HepG2 (cell line): ENCODE data around the gene MYO18A.

Experiments used
- ADNP ChIP-seq: sonication (generic); formaldehyde crosslinking; IDR thresholded peaks from 2 replicates; pipeline ENCODE4 v1.4.0; 2020; ENCODE audit warnings: missing genetic modification reagents
- E2F5 ChIP-seq: sonication (generic); formaldehyde crosslinking; conservative IDR thresholded peaks from 2 replicates; pipeline ENCODE4 v1.4.0; 2020; ENCODE audit warnings: missing genetic modification reagents
- HDAC6 ChIP-seq: fragments of 200-600 bp; sonication (generic); IDR thresholded peaks from 2 replicates; pipeline ENCODE4 v1.7.0; 2017; ENCODE audit warnings: mild to moderate bottlenecking, antibody characterized with exemption, low read length, low read depth
- JUND ChIP-seq: sonication (generic); formaldehyde crosslinking; IDR thresholded peaks from 2 replicates; pipeline ENCODE4 v1.8.0; 2022; ENCODE audit warnings: mild to moderate bottlenecking, missing genetic modification reagents
- MIXL1 ChIP-seq: IDR thresholded peaks from 2 replicates; pipeline ENCODE4 v1.6.1; 2016
- PCBP2 ChIP-seq: fragments of 200-400 bp; formaldehyde crosslinking; optimal IDR thresholded peaks from 2 replicates; pipeline ENCODE3; 2018; ENCODE audit warnings: low read length, low read depth; ENCODE audit not compliant: poor library complexity, severe bottlenecking
- POLR2A ChIP-seq, 2 experiments: IDR thresholded peaks; 2 replicates each; pipeline ENCODE4 v1.6.1; 2011; ENCODE audit warnings: low read depth in 2 of 2, low read length in 2 of 2, mild to moderate bottlenecking in 1 of 2, moderate library complexity in 1 of 2; ENCODE audit not compliant: insufficient read depth in 1 of 2
- POLR2AphosphoS5 ChIP-seq: IDR thresholded peaks from 2 replicates; pipeline ENCODE4 v1.6.1; 2012; ENCODE audit warnings: low read depth, low read length
- TAF1 ChIP-seq: sonication (generic); formaldehyde crosslinking; IDR thresholded peaks from 2 replicates; pipeline ENCODE4 v1.4.0; 2020; ENCODE audit warnings: missing genetic modification reagents
- ZBTB21 ChIP-seq: sonication (generic); formaldehyde crosslinking; IDR thresholded peaks from 2 replicates; pipeline ENCODE4 v1.4.0; 2020; ENCODE audit warnings: missing genetic modification reagents
- ZNF136 ChIP-seq: sonication (generic); formaldehyde crosslinking; IDR thresholded peaks from 2 replicates; pipeline ENCODE4 v1.8.1; 2022; ENCODE audit warnings: low read depth, mild to moderate bottlenecking, moderate library complexity, missing genetic modification reagents
- ZNF335 ChIP-seq: sonication (generic); formaldehyde crosslinking; IDR thresholded peaks from 2 replicates; pipeline ENCODE4 v1.4.0; 2020; ENCODE audit warnings: missing genetic modification reagents

- TF ChIP-seq ADNP (CRISPR knock-in tag) (no peak), ZBTB21 (CRISPR knock-in tag) (no peak), PCBP2 (no peak), POLR2AphosphoS5 (no peak), POLR2A (IDR thresholded peaks at IDR 0.05; ENCODE audit: insufficient read depth in 1 of 2, low read depth in 2 of 2, low read length in 2 of 2) (no peak), E2F5 (CRISPR knock-in tag) (no peak), MIXL1 (CRISPR knock-in tag) (no peak), JUND (CRISPR knock-in tag) (no peak), TAF1 (CRISPR knock-in tag) (no peak), ZNF335 (CRISPR knock-in tag) (no peak), ZNF136 (no peak), HDAC6 (no peak)
Observed at GRCh38 chr17:29049541-29050145, 130.6 kb downstream of the MYO18A start.
